ENCODE results near the gene OR4K15.
"Not testable (repeated sequence)": the region's sequence is repeated elsewhere in the genome, so short reads cannot be mapped to it uniquely, and the experiment has no call there.

The OR4K15 gene

GRCh38 chr14:19975291-19975690 is at the start of gene OR4K15:
OR4K15 (plus strand) TSS chr14:19975591; CDS start chr14:19975591, 0 bp downstream.
- no peak for DNase-seq

- DNase-seq: no peak
Measured at GRCh38 chr14:19930617-19931016, 44.8 kb upstream of the OR4K15 start, which contains the start of gene OR4K1. OR4K1 (plus strand) TSS chr14:19930917; CDS start chr14:19935667, 4,750 bp downstream.

GRCh38 chr14:19941668-19942067 is 33.7 kb upstream of the OR4K15 start:
- DNase-seq: no peak

- DNase-seq: no peak
Measured at GRCh38 chr14:19947413-19948090, 27.8 kb upstream of the OR4K15 start.

GRCh38 chr14:19949218-19949617 is 26.2 kb upstream of the OR4K15 start:
- no peak for DNase-seq

- DNase-seq: not testable (repeated sequence)
Measured at GRCh38 chr14:19969735-19970134, 5.7 kb upstream of the OR4K15 start.

- DNase-seq: no peak
Measured at GRCh38 chr14:19974844-19975243, 547 bp upstream of the OR4K15 start.

- DNase-seq: no peak
Measured at GRCh38 chr14:19993438-19993837, 18.0 kb downstream of the OR4K15 start.

GRCh38 chr14:20001863-20002262 is 26.5 kb downstream of the OR4K15 start, which contains the start of gene OR4Q2:
OR4Q2 (plus strand) TSS chr14:20002163.
- DNase-seq: no peak

- no peak for DNase-seq
Measured at GRCh38 chr14:20002319-20002718, 26.9 kb downstream of the OR4K15 start.

GRCh38 chr14:20008156-20008555 is 32.8 kb downstream of the OR4K15 start:
- DNase-seq: no peak

- no peak for DNase-seq
Measured at GRCh38 chr14:20019257-20019865, 44.0 kb downstream of the OR4K15 start, which contains the start of gene OR4K14. OR4K14 (minus strand) TSS chr14:20019307; CDS start chr14:20015193, 4,114 bp downstream.

All from activated CD4-positive, alpha-beta T cell treated with anti-CD3 and anti-CD28 coated beads, Interleukin-2, amount 50 U/mL, for 1 hour (primary cell).